ENCODE data around the gene TUBGCP2. TPM values are rescaled to one million over a fixed set of nuclear protein-coding genes. Genes with fewer than 3 reads are reported as not detected.

TUBGCP2 gene
- total RNA-seq, 1 experiment from 2014 or later: 52.4 TPM

GRCh38 chr10:133262696-133263095, 46.0 kb downstream of the TUBGCP2 start:
- Histone ChIP-seq H2AK5ac (ENCODE audit: insufficient read length, low read length) (no peak overlapping the region), H4K8ac (replicated peaks; ENCODE audit: insufficient read length, low read depth, low read length) (no peak overlapping the region), H3K9ac (ENCODE audit: extremely low read depth, insufficient read length, low read length) (no peak overlapping the region), H4K5ac (ENCODE audit: insufficient read length, low read depth, low read length) (no peak overlapping the region), H3K23ac (ENCODE audit: insufficient read length, low read depth, low read length) (no peak overlapping the region), H4K91ac (ENCODE audit: insufficient read length, low read depth, low read length) (no peak overlapping the region), H3K4ac (ENCODE audit: low read depth, low read length) (no peak overlapping the region), H2BK20ac (ENCODE audit: low read depth, low read length, poor library complexity, severe bottlenecking) (no peak overlapping the region), H3K27me3 (ENCODE audit: insufficient read depth, low read length) (no peaks in the 10 kb centered on the region; the same call in 1 of the 2 replicates), H3K18ac (ENCODE audit: insufficient read length, low read depth, low read length) (no peak overlapping the region), H2BK120ac (ENCODE audit: low read depth, low read length, poor library complexity, severe bottlenecking) (no peak overlapping the region), H3K27ac (ENCODE audit: insufficient read length, low read depth, low read length) (no peak overlapping the region), H2BK15ac (ENCODE audit: low read depth, low read length) (no peak overlapping the region), H3K23me2 (ENCODE audit: insufficient read length, low read depth, low read length, poor library complexity, severe bottlenecking) (peaks cover 7% of the 10 kb centered on the region), H3K9me3 (ENCODE audit: control insufficient read depth, low read depth, low read length) (no peaks in the 10 kb centered on the region), H3K14ac (ENCODE audit: insufficient read depth, low read length) (no peak overlapping the region), H3K4me2 (ENCODE audit: insufficient read depth, insufficient read length, low read length) (peak overlapping the region; percentile 52), H3K79me2 (ENCODE audit: insufficient read depth, low read length) (no peaks in the 10 kb centered on the region), H3K56ac (ENCODE audit: insufficient read length, low read depth, low read length) (no peak overlapping the region), H2BK12ac (ENCODE audit: insufficient read length, low read depth, low read length) (no peak overlapping the region), H2AFZ (ENCODE audit: low read length) (no peak overlapping the region), H2BK5ac (ENCODE audit: insufficient read length, low read length) (no peak overlapping the region), H3K79me1 (ENCODE audit: insufficient read depth, low read depth, low read length, poor library complexity, severe bottlenecking) (no peaks in the 10 kb centered on the region), H3T11ph (ENCODE audit: low read length) (no peak overlapping the region), H3K4me1 (ENCODE audit: insufficient read depth, low read length) (no peaks in the 10 kb centered on the region), H4K20me1 (ENCODE audit: control insufficient read depth, insufficient read depth, insufficient read length) (peaks cover 3% of the 10 kb centered on the region)
- DNase-seq: no peak
- Mint-ChIP-seq H3K4me3 (peak overlapping the region in 1 of 2 experiments; percentile 79; a peak in 2 of 5 replicates), H3K36me3 (ENCODE audit: insufficient read depth in 1 of 3, low read depth in 3 of 3) (no peaks in the 10 kb centered on the region), H3K27me3 (ENCODE audit: low read depth) (peaks cover 19% of the 10 kb centered on the region), H3K4me1 (peaks cover 3 to 20% of the 10 kb centered on the region in 2 experiments; a peak in 3 of 4 replicates), H3K27ac (no peak overlapping the region), H3K9me3 (no peaks in the 10 kb centered on the region)
- TF ChIP-seq, protein P1, sequence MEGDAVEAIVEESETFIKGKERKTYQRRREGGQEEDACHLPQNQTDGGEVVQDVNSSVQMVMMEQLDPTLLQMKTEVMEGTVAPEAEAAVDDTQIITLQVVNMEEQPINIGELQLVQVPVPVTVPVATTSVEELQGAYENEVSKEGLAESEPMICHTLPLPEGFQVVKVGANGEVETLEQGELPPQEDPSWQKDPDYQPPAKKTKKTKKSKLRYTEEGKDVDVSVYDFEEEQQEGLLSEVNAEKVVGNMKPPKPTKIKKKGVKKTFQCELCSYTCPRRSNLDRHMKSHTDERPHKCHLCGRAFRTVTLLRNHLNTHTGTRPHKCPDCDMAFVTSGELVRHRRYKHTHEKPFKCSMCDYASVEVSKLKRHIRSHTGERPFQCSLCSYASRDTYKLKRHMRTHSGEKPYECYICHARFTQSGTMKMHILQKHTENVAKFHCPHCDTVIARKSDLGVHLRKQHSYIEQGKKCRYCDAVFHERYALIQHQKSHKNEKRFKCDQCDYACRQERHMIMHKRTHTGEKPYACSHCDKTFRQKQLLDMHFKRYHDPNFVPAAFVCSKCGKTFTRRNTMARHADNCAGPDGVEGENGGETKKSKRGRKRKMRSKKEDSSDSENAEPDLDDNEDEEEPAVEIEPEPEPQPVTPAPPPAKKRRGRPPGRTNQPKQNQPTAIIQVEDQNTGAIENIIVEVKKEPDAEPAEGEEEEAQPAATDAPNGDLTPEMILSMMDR (conservative IDR thresholded peaks at IDR 0.05): no peak
- no CpG with 5 or more reads among the region's 14 CpGs for WGBS (ENCODE audit: extremely low coverage, insufficient read length, low lambda C conversion rate)

Measured in H9 (cell line).